Measurements from ENCODE around the gene TNFRSF19. TPM values are rescaled to one million over a fixed set of nuclear protein-coding genes. Genes with fewer than 3 reads are reported as not detected.

TNFRSF19 gene
- total RNA-seq, 1 donor from 2014 or later: 25.9 TPM

- peaks cover 4% of the 10 kb centered on the region for H3K9me3 ChIP-seq (replicated peaks)
- peak overlapping the region; percentile 75 for H3K27ac ChIP-seq (replicated peaks)
- no peak overlapping the region for H3K4me3 ChIP-seq
- intact Hi-C loops (cut with micrococcal nuclease): no loop called here
- no peak for DNase-seq
- peaks cover 59% of the 10 kb centered on the region for H3K4me1 ChIP-seq
- no peaks in the 10 kb centered on the region for H3K27me3 ChIP-seq (ENCODE audit: low read depth)
- peaks cover 19% of the 10 kb centered on the region for H3K36me3 ChIP-seq
- no peak for TF ChIP-seq CTCF (IDR thresholded peaks at IDR 0.05; ENCODE audit: borderline replicate concordance)
Measured at GRCh38 chr13:23628765-23629565, 58.8 kb downstream of the TNFRSF19 start.

DNA sequence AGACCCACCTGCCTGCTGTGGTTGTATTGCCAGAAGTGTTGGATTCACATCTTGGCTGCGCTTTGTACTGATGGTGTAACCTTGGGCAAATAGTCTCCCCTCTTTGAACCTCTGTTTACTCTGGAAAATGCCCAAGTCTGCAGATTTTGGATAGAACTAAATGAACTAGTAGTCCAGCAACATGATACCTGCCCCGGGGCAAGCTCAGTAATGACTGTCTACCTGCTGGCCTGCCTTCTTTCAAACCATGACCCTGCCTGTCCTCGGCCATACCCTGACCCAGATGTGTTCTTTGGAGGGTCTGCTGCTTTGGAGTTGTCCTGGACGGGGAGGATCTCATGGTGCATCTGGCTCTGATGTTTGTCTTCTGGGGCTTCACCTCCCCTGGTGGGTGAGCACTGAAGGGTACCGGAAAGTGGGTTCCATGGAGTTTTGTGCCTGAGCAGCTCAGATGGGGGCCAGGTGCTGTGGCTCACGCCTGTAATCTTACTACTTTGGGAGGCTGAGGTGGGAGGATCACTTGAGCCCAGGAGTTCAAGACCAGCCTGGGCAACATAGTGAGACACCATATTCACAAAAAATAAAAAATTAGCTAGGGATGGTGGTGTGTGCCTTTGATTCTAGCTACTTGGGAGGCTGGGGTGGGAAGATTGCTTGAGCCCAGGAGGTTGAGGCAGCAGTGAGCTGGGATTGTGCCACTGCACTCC is 59.5 kb downstream of the TNFRSF19 start:
- Histone ChIP-seq H3K27ac (replicated peaks) (peak overlapping the region; percentile 75), H3K36me3 (peaks cover 12% of the 10 kb centered on the region), H3K27me3 (ENCODE audit: low read depth) (no peaks in the 10 kb centered on the region), H3K4me1 (peaks cover 59% of the 10 kb centered on the region), H3K4me3 (no peak overlapping the region), H3K9me3 (replicated peaks) (no peaks in the 10 kb centered on the region)
- TF ChIP-seq CTCF (IDR thresholded peaks at IDR 0.05; ENCODE audit: borderline replicate concordance): no peak
- DNase-seq: no peak
- intact Hi-C loops (cut with micrococcal nuclease): no loop called here

DNA sequence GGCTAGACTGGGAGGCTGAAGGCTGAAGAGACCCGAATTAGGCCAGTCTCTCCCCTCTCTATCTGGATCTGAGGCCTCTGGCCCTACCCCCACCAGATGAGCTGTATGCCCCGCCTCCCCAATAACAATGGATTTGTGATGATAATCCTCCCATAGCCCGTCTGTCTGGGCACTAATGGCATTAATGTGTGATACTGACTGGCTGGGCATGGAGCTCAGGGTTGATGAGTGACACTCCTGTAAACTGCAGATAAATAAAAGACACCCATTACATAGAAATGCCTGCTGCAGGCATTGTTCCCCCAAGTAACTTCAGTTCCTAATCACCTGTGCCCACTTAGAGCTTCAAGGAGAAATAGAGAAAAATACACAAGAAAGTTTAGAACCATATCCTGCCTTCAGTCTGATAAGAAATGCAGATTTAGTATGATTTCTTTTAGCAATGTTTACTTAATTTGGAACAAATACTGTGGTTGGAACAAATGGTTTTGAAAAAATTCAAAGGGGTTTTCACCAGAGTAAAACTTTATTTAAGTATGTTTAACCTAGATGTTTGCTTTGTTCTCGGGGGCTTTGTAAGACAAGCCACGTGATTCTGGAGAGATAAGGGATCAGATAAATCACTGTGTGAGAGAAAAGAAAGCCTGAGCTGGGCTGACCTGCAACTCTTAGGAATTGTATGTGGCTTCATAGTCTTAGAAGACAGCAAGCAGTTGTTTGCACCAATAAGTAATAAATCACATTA is 60.3 kb downstream of the TNFRSF19 start:
- peaks cover 9% of the 10 kb centered on the region for H3K36me3 ChIP-seq
- H3K4me1 ChIP-seq: peaks cover 59% of the 10 kb centered on the region
- no peak for DNase-seq
- no peak overlapping the region for H3K4me3 ChIP-seq
- no peaks in the 10 kb centered on the region for H3K9me3 ChIP-seq (replicated peaks)
- H3K27me3 ChIP-seq (ENCODE audit: low read depth): no peaks in the 10 kb centered on the region
- intact Hi-C loops (cut with micrococcal nuclease): no loop called here
- peak overlapping the region; percentile 75 for H3K27ac ChIP-seq (replicated peaks)
- no peak for TF ChIP-seq CTCF (IDR thresholded peaks at IDR 0.05; ENCODE audit: borderline replicate concordance)

DNA sequence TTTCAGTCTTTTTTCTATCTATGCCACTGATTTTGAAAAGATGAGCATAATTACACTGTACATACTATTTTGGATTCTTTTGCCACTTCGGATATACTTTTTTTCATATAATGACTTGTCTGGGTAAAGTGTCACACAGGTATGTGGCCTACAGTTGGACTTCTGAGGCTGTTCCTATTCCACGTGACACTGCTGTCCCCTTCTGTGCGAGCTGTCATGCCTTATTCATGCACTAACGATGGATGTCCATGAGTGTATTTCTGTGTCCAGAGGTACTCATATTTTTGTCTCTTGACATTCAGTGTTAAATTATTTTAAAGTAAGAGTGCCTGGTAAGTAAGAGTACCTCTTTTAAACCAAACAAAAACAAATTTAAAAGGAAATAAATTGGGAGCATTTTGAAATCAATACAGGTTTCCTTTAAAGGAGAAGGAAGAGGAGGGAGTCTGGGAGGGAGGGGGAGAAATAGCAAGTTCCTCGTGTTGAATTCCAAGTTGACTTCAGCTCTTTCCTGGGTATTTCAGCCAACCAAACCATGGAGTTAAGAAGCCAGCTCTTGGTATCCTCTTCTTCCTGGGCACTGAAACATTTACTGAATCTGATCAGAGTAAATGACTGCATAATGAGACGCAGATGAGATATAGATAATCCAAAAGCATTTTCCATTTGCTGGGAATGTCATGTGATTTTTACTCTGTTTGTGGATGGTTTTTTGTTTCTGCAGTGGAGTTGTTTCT is 61.3 kb downstream of the TNFRSF19 start:
- Histone ChIP-seq H3K27me3 (ENCODE audit: low read depth) (no peaks in the 10 kb centered on the region), H3K4me3 (no peak overlapping the region), H3K4me1 (peaks cover 65% of the 10 kb centered on the region), H3K9me3 (replicated peaks) (no peaks in the 10 kb centered on the region), H3K27ac (replicated peaks) (peak overlapping the region; percentile 75), H3K36me3 (peaks cover 9% of the 10 kb centered on the region)
- intact Hi-C loops (cut with micrococcal nuclease): no loop called here
- no peak for DNase-seq
- TF ChIP-seq CTCF (IDR thresholded peaks at IDR 0.05; ENCODE audit: borderline replicate concordance): no peak

GRCh38 chr13:23632048-23632582 is 61.9 kb downstream of the TNFRSF19 start:
- intact Hi-C loops (cut with micrococcal nuclease): no loop called here
- peaks cover 62% of the 10 kb centered on the region for H3K4me1 ChIP-seq

More at GRCh38 chr13:23632048-23632582, 61.9 kb downstream of the TNFRSF19 start:
- Histone ChIP-seq H3K4me3 (no peak overlapping the region), H3K9me3 (replicated peaks) (no peaks in the 10 kb centered on the region), H3K36me3 (peaks cover 9% of the 10 kb centered on the region), H3K27ac (replicated peaks) (peak overlapping the region; percentile 75), H3K27me3 (ENCODE audit: low read depth) (no peaks in the 10 kb centered on the region)
- no peak for TF ChIP-seq CTCF (IDR thresholded peaks at IDR 0.05; ENCODE audit: borderline replicate concordance)
- no peak for DNase-seq

Data from left ventricle myocardium inferior (tissue), 1 donor.